Measurements from ENCODE around the gene KLRF2.

- TF ChIP-seq, protein P1, sequence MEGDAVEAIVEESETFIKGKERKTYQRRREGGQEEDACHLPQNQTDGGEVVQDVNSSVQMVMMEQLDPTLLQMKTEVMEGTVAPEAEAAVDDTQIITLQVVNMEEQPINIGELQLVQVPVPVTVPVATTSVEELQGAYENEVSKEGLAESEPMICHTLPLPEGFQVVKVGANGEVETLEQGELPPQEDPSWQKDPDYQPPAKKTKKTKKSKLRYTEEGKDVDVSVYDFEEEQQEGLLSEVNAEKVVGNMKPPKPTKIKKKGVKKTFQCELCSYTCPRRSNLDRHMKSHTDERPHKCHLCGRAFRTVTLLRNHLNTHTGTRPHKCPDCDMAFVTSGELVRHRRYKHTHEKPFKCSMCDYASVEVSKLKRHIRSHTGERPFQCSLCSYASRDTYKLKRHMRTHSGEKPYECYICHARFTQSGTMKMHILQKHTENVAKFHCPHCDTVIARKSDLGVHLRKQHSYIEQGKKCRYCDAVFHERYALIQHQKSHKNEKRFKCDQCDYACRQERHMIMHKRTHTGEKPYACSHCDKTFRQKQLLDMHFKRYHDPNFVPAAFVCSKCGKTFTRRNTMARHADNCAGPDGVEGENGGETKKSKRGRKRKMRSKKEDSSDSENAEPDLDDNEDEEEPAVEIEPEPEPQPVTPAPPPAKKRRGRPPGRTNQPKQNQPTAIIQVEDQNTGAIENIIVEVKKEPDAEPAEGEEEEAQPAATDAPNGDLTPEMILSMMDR (IDR thresholded peaks at IDR 0.05), result no peak
- no peak for TF ChIP-seq POLR2A (IDR thresholded peaks at IDR 0.05)
These were observed 30.2 kb upstream of the KLRF2 start for GRCh38 chr12:9851050-9851449.

Measured in right lobe of liver (tissue), 4 donors.